Bronchial epithelial cell (primary cell): Measurements from ENCODE around the gene FNDC10. TPM values are rescaled to one million over a fixed set of nuclear protein-coding genes. Genes with fewer than 3 reads are reported as not detected.

Experiments used
- DNase-seq: peaks from one replicate; pipeline ENCODE4 v3.0.0-alpha.2; 2010; ENCODE audit warnings: low read depth
- FAIRE-seq: peaks from 2 replicates; lab custom pipeline; 2011; peaks lifted over from hg19 to GRCh38; lab: Jason Lieb, UNC
- H3K27me3 ChIP-seq: 2 replicates; pipeline ENCODE4 v1.5.1; 2011; ENCODE audit warnings: low read length; ENCODE audit not compliant: control insufficient read depth, insufficient read depth
- H3K36me3 ChIP-seq: 2 replicates; pipeline ENCODE4 v1.5.1; 2011; ENCODE audit warnings: low read length; ENCODE audit not compliant: control insufficient read depth, insufficient read depth
- H3K4me3 ChIP-seq: 2 replicates; pipeline ENCODE4 v1.5.1; 2011; ENCODE audit warnings: mild to moderate bottlenecking, low read depth, low read length, control low read depth
- CTCF ChIP-seq: IDR thresholded peaks from 2 replicates; pipeline ENCODE4 v1.5.1; 2011; ENCODE audit warnings: mild to moderate bottlenecking, moderate library complexity, low read length, control low read depth, inconsistent platforms; ENCODE audit not compliant: insufficient read depth, severe bottlenecking
- total RNA-seq: library from RNA; depleted of rRNA; stranded (reverse); fragments of >200 nt; gene quantifications from 2 replicates; pipeline ENCODE4 v1.2.1, GENCODE V29; 2014

Gene FNDC10
- total RNA-seq, 1 donor from 2014 or later: 0.26 TPM

- FAIRE-seq (no peak), DNase-seq (no peak)
- peaks cover 1% of the 10 kb centered on the region for H3K36me3 ChIP-seq
- no peaks in the 10 kb centered on the region for H3K27me3 ChIP-seq
- no peak overlapping the region for H3K4me3 ChIP-seq
- no peak for TF ChIP-seq CTCF
Measured at GRCh38 chr1:1624443-1625403, 24.8 kb upstream of the FNDC10 start.

- H3K36me3 ChIP-seq: peaks cover 1% of the 10 kb centered on the region
- no peak for TF ChIP-seq CTCF
- H3K27me3 ChIP-seq: no peaks in the 10 kb centered on the region
- FAIRE-seq (no peak), DNase-seq (no peak)
- no peak overlapping the region for H3K4me3 ChIP-seq
Measured at GRCh38 chr1:1623631-1624442, 23.9 kb upstream of the FNDC10 start.

GRCh38 chr1:1623181-1623630 lies 23.3 kb upstream of the FNDC10 start:
- H3K4me3 ChIP-seq: no peak overlapping the region
- TF ChIP-seq CTCF: no peak
- DNase-seq (no peak), FAIRE-seq (no peak)
- no peaks in the 10 kb centered on the region for H3K27me3 ChIP-seq
- H3K36me3 ChIP-seq: peaks cover 1% of the 10 kb centered on the region

- Histone ChIP-seq H3K27me3 (no peaks in the 10 kb centered on the region), H3K4me3 (no peak overlapping the region)
- FAIRE-seq: no peak
Measured at GRCh38 chr1:1622788-1623094, 22.8 kb upstream of the FNDC10 start.

More at GRCh38 chr1:1622788-1623094, 22.8 kb upstream of the FNDC10 start:
- no peak for DNase-seq
- TF ChIP-seq CTCF: no peak
- peaks cover 1% of the 10 kb centered on the region for H3K36me3 ChIP-seq
